RPMI8226 (cell line): ENCODE data around the gene COL23A1.
A peak's percentile ranks its signal among the peaks of the same experiment; 100 is the strongest.

ENCODE experiments used
- DNase-seq: peaks from one replicate; pipeline ENCODE4 v3.0.0-alpha.2; 2015

COL23A1 gene

DNA sequence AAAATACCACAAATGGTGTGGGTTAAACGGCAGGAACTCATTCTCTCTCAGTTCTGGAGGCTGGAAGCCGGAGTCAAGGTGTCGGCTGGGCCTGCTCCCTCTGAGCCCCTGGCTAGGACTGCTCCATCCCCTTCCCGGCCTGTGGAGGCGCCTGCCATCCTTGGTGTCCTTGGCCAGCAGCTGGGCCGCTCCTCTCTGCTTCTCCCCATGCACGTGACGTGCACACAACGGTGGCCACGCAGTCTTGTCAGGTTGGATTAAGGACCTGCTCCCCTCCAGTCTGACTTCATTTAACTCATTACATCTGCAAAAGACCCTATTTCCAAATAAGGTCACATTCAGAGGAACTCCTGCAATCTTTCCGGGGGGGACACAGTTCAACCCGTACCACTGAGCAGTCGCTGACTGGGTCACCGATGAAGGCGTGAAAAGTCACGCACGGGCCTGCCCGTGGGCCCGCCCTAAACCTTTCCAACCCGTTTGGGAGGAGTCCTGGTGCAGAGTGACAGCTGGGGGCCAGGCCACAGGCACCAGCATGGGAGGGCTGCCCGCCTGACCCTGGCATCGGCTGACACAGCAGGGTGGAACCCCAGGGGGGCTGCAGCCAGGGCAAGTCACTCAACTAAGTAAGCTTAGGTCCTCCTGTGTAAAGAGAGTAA is 135.2 kb downstream of the COL23A1 start:
- DNase-seq = no peak

DNA sequence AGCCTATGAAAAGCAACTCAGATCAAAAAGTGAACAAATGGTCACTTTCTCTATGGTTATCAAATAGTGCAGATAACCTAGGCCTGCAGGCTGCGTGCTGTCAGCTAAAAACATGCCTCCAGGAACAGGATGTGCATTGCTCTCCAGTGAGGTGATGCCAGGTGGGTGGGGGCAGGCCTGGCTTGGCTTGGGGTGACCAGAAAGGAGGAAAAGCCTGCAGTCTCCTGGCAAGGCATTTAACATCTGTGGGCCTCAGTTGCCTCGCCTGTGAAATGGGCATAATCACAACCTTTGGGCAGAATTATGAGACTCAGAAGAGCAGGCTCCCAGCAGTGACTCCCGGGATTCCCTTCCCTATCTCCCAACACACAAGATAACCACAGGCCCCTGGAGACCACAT is 135.9 kb downstream of the COL23A1 start:
- DNase-seq = peak; percentile 25

DNA sequence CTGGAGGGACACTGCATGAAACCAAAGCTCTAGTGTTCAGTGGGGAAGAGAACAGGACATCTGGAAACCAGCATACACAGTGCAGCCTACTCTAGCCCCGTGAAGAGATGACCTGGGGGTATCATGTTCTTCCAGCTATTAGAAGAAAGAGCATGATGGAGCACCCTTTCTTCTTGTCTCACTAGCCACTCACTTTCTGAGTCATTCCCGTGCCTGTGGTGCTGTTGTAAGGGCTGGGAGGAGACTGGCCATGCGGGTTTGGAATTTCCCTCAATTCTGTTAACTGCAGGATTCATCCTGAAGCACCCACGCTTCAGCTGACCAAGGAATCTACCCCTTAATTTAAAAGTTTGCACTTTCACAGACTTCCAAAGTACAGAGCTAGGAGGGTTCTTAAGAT is 137.0 kb downstream of the COL23A1 start:
- DNase-seq = no peak

DNA sequence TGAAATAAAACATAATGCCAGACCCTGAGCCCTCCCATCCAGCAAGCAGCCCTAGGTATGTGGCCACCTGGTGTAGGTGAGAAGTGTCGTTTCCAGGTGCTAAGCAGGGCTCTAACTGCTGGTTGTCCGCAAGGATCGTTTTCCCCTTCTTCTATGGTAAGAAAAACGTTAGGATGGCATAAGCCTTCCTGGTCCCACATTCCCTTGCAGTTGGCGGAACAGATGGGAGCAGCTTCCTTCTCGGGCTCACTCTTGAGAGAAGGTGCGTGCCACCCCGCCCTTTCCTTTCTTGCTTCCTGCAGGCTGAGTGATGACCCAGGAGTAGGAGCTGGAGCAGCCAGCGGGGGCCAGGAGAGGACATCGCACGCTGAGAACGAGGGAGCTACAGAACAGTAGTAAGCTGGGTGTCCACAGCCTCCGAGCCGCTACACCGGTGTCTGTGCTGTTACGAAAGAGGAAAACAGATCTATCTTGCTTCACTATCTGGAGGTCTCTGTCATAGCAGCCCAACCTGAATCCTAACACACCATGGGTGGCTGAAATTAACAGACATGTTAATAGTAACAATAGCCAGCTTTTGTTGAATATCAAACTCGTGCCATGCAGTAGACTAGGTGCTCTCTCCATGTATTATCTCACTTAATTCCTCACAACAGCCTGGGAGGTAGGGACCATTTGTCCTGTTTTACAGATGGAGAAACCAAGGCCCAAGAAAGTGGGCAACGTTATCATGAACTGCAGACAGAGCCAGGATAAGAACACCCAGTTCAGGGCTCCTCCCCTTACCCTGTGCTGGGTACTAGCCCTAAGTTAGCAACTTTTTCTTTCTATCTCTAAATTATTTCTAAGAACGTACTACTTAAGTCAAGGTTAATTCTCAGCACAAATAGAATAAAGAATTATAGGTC is 139.8 kb downstream of the COL23A1 start:
- DNase-seq = no peak

DNA sequence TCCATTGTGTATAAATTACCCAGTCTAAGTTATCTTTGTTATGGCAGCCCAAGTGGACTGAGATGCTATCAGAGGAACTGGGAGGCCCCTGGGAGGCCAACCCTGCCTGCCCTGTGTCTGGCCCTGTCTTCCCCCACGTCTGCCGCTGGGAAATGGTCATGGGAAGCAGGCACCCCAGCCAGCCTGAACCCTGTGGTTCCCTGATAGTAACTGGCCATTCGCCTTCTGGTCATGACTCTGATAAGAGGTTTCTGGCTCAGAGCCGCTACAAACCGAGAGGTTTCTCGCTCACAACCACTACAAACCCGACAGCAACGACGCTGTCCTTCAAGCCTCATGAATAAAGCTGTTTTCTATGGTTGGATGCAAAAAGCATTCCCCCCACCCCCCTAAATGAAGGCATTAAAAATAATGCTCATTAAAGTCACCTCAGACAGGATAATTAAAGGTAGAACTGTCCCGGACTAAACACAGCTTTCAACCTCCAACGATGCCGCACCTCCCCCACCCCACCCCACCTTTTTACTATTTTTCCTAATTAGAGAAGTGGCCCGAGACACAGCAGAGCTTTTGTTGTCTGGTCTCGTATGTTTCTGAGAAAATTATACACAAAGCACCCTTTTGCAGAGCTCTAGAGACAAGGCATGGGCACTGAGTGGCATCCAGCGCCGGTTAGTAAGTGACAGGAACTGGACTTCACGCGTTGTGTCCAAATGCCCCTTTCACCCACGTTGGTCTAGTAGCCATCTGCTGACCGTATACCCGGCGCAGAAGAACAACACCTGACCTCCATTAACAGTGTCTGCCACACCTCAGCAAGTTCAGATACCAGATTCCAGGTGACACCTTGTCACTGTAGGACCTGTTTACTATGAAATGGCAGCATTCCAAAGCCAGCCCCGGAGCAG is 140.8 kb downstream of the COL23A1 start:
- DNase-seq = no peak

DNA sequence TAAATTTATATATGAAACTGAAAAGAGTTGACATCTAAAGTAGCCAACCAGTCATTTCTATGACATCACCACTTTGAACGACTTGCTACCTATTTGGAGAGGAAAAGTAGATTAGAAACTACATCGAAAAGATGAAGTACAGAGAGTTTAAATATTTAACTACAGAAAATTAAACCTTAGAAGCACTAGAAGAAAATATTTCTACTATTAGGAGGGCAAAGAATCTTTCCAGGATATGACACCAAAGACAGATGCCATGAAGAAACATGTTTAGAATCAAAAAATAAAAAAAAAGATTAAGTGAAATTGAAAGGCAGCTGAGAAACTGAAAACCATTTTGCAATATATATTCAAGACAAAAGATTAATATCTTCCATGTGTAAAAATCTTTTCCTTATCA is 144.7 kb downstream of the COL23A1 start:
- no peak for DNase-seq

DNA sequence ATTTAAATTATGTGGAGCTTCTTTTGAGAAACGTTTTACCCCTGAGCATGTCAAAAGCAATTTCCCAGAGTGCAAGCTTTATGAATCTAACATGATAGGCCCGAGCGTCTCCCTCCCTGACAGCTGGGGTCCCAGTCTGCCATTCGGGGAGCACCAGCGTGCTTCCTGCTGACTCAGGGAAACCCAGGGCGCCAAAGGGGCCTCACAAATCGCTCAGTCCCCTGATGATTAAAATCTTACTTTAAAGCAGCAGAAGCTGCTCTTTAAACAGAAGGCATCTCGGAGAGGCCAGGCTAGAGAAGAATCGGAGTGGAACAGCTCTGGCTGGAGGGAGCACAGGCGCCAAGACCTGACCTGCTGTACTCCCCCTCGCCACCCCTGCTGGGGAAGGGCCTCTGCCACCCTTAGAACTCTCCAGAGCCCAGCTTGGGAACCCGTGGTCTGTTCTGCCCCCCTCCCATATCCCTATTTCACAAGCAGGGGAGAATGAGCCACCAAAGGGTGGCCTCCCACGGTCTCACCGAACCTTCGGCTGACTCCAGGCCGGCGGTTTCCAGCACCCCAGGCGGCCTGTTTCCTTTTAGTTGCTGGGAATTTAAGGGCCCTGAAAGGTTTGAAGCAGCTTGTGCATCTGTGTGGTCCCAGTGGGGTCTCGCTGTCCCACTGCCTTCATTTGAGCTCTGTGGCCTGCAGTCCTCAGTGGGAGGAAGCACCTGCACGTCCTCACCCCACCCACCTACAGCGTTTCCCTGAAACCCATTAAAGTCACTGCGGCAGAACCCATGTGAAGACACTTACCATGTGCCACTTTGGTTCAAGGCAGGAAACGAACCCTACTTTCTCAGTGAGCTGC is 147.6 kb downstream of the COL23A1 start:
- DNase-seq = no peak

DNA sequence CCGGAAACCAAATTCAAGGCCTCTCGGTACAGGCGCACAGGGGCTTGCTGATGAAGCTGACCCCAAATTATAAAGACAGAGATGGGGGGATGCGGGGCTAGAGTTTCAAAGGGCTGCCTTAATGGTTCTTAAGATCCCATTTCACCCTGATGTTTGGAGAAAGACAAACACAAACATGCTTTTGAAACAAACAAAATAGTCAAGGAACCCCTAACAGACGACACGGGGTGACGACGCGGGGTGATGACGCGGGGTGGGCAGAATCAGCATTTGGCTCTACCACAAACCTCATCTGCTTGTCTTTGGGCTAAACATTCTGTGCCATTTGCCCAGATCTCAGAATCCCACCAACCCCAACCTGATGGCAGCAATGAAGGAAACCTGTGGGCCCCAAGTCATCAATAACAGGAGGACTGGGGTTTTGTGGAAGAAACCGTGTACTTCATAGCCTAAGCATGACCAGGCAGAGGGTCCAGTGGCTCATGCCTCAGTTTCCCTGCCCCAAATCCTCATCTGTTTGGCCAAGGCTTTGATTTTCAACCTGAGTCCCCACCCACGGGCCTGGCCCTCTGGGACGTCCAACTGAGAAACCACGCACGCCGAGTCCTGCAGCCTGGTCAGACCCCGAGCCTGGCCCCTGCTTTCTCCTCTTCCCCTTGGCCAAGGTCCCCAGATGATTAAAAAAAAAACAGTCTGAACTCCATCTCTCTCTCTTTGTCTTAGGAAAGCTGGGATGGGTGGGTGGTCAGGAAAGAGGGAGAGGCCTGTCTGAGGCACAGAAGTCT is 148.5 kb downstream of the COL23A1 start:
- no peak for DNase-seq

DNA sequence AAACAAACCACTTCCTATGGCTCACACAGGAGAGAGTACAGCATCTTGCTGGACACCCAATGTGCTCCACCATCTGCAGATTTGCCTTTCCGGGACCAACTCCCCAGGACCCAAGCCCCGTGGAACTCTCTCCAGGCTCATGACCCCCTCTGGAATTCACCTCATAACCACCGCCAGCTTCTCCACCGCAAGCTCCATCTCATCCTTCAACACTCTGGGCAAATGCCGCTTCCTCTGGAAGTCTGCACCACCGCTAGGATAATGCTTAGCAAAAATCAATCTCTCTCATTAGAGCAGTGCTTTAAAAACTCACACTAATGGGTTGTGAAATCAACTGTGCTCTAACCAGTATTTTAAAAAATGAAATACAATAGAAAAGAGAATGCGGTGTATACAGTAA is 150.0 kb downstream of the COL23A1 start:
- DNase-seq = no peak

DNA sequence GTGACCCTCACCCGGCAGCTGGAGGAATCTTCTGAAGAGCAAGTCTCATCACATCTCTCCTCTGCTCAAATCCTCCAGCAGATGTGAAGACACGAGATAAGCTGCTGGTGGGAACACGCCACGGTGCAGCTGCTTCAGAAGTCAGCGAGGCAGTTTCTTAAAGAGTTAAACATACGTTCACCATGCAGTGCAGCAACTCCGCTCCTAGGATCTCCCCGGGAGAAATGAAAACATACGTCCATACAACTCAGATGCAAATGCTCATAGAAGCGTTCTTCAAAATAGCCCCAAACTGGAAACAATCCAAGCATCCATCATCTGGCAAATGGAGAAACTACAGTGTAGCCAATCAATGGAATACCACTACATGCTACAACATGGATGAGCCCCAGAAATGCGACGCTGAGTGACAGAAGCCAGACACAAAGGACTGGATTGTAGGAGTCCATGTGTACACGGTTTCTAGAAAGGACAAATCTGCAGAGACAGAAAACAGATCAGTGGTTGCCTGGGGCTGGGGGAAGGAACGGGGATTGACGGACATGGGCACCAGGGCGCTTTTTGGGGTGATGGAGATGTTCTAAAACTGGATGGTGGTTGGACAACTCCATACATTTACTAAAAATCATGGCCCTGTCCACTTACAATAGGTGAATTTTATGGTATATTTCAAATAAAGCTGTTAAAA is 150.6 kb downstream of the COL23A1 start:
- DNase-seq = no peak

DNA sequence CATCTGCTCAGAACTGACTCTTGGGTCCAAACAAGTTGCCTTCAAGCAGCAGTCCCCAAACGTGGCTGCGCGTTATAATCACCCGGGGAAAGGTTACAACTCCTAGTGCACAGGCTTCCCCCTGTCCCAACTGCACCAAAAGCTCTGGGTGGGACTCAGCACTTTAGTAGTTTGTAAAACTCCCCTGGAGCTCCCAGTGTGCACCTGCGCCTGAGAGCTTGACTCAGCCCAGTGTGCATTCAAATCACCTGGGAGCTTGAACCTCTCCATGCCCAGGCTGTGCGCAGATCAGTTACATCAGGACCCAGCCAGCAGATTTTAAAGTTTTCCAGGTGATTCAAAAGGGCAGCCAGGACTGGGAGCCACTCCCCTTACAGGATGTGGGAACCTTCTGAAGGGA is 151.4 kb downstream of the COL23A1 start:
- DNase-seq = no peak

DNA sequence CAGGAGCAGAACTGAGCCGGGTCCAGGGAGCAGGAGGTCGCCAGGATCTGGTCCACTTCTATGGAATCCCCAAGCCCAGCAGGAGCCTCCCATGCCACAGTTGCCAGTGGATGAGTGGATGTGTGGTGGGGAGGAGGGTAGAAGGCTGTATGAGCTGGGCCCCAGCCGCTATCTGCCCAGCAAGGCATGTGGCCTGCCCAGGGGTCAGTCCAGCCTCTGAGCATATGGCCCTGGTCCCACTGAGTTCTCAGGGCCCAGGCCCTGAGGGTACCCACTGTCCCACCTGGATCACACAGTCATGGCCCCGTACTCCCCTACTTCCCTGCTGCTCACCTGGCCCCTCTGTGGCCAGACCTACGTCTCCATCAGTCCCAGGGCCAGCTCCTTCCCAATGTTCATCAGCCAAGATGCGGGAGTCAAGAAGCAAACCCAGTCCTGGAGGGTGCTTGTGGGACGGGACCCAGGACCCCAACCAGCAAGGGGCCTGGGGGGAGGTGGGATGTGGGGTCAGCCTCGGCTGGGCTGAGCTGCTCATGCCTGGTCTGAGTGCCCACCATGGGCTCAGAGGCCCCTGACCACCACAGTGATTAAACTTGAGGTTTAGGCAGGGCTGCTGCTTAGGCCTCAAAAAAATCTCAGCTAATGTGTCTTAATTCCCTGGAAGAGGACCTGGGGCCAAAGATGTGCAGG is 152.7 kb downstream of the COL23A1 start:
- no peak for DNase-seq

DNA sequence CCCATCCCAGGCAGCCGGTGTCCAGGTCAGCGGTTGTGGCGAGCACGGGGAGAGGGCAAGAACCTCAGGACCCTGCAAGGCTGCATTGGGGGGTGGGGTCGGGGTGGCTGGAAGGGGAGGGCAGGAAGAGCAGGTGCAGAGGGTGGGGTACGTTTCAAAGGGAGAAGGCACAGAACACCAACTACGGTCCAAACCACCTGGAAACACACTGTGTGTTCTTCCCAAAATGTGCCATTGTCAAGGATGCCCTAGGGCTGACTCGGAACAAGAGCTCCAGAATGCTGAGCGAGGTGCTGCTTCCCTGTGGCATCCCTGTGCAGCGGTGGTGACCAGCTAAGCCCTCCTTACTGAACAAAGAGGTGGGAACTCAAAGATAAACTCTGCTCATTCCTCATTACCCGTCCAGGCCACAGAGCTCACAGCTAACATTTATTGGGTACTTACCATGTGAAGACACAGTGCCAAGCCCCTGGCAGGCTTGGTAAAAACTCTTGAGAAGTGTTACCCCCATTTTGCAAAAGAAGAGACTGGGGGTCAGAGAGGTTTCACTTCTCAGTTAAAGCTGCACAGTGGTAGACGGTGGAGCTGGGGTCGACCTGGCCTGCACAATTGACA is 153.8 kb downstream of the COL23A1 start:
- no peak for DNase-seq

DNA sequence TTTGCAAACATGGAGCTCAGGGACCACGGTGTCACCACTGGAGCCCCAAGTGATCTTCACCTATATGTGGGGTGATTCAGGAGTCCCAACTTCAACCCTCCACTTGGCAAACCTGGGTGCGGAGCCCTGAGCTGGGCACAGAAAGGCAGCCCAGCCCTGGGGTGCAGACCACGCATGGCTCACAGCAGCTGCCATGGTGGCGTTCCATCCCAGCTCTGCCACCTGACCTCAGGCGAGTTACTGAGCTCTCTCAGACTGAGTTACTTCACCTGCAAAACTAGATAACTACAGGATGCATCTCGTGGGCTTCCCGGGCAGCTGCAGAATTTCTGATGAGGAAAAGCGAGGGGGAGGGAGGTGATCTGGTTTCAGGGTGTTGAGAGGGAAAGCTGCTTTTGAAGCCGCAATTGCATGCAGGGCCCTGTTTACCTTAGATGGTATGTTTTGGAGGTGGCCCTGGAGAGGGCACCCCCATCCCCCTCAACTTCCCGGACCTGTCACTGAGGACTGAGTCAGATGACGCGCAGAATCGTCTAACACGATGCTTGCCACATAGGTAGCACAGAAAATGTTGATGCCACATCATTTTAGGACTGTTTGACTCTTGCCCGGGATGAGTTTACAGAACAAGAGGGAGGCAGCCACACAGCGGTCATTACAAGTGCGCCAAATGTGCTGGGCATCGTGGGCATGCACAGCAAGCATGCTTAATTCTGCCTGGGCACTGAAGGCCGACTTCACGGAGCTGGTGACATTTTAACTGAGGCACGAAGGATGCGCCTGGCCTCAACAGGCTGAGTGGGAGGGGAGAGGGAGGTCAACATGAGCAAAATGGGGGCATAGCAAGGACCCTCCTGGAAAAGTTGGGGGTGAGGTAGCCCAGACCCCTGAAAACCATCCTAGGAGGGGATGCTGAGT is 154.6 kb downstream of the COL23A1 start:
- DNase-seq = no peak

DNA sequence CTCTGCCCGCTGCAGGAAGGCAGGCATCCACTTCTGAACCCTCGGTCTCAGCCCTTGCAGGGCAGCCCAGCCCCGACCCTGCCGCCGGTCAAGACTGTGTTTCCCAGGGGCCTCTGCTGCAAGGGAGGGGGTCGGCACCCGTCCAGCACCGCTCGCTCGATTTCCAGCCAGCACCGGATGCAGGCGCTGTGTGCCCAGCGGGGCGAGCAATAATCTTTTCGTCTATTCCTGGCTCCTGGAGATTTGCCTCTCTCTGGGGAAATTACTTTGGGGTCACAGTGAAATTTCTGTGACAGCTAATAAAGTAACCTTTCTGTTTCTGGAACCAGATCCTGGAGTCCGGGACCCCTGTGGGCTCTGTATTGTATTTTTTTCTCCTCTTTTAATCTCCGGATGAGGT is 155.3 kb downstream of the COL23A1 start:
- DNase-seq = no peak

DNA sequence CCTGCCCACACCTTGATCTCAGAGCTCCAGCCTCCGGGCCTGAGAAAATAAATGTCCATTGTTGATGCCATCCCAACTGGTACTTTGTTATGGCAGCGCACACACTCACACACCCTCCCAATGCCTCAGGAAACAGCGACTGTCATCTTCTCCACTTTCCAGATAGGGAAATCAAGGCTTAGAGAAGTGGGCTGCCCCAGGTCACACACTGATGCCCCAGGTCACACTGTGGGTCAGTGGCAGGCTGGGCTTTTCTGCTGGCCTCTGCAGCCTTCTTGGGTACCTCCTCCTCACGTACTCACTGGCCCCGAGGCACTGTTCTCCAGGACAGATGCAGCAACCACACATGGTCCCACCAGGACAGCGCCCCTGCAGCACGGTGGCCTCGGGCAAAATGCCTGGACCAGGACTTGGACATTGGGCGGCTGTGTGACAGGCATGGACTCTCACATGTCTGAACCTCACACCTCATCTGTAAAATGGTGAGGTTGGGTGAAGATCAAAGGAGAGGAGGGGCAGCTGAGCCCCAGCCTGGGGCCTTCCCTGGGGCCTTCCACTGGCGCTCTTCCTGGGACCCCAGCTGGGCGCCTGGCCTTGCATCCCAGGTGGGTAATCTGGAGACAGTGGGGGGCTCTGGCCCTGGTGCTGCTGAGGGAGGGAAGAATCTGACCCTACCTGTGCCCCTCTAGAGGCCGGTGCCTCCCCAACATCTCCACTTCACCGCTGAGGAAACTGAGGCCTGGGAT is 156.0 kb downstream of the COL23A1 start:
- no peak for DNase-seq

DNA sequence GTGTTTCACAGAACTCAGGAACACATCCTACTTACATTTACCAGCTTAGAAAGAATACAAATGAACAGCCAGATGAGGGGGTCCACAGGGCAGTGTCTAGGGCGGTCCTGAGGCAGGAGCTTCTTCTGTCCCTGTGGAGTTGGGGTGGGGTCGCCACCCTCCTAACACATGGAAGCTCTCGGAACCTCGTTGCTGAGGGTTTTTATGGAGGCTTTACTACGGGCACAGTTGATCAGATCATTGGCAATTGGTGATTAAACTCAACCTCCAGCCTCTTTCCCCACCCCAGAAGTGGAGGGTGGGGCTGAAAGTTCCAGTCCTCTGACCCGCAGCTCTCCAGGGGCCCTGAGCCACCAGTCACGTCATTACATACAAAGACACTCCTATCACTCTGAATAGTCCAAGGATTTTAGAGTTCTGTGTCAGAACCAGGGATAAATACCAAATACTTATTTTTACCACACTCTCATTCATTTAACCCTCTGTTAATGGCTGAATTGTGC is 156.9 kb downstream of the COL23A1 start:
- DNase-seq = no peak
